ENCODE measurements around the gene BICD2. TPM values are rescaled to one million over a fixed set of nuclear protein-coding genes. Genes with fewer than 3 reads are reported as not detected.

The BICD2 gene
- total RNA-seq, 1 donor from 2014 or later = 29.2 TPM

GRCh38 chr9:92710368-92710767 is 54.3 kb downstream of the BICD2 start:
- Histone ChIP-seq H3K27me3 (ENCODE audit: control insufficient read depth in 3 of 3, insufficient read depth in 3 of 3, low read length in 3 of 3) (no peaks in the 10 kb centered on the region), H3K36me3 (ENCODE audit: control insufficient read depth in 3 of 3, insufficient read depth in 3 of 3, low read length in 3 of 3) (peaks cover 35 to 47% (median 44%) of the 10 kb centered on the region in 3 donors), H3K4me3 (ENCODE audit: low read length in 3 of 3) (no peak overlapping the region), H3K27ac (ENCODE audit: low read depth, low read length) (no peak overlapping the region), H3K9me3 (ENCODE audit: control insufficient read depth in 3 of 3, low read length in 3 of 3) (no peaks in the 10 kb centered on the region), H3K9ac (ENCODE audit: low read depth in 1 of 3, low read length in 3 of 3) (no peak overlapping the region), H3K4me1 (ENCODE audit: control insufficient read depth in 3 of 3, insufficient read depth in 3 of 3, low read length in 3 of 3) (peaks cover 0 to 3% (median 0%) of the 10 kb centered on the region in 3 donors)

- H3K4me3 ChIP-seq (ENCODE audit: low read length in 3 of 3) = no peak overlapping the region
- H3K9me3 ChIP-seq (ENCODE audit: control insufficient read depth in 3 of 3, low read length in 3 of 3) = no peaks in the 10 kb centered on the region
- H3K4me1 ChIP-seq (ENCODE audit: control insufficient read depth in 3 of 3, insufficient read depth in 3 of 3, low read length in 3 of 3) = peaks cover 0 to 3% (median 0%) of the 10 kb centered on the region in 3 donors
- no peak overlapping the region for H3K9ac ChIP-seq (ENCODE audit: low read depth in 1 of 3, low read length in 3 of 3)
- no peaks in the 10 kb centered on the region for H3K27me3 ChIP-seq (ENCODE audit: control insufficient read depth in 3 of 3, insufficient read depth in 3 of 3, low read length in 3 of 3)
- H3K27ac ChIP-seq (ENCODE audit: low read depth, low read length) = no peak overlapping the region
- H3K36me3 ChIP-seq (ENCODE audit: control insufficient read depth in 3 of 3, insufficient read depth in 3 of 3, low read length in 3 of 3) = peaks cover 31 to 42% (median 40%) of the 10 kb centered on the region in 3 donors
These were observed 54.7 kb downstream of the BICD2 start for GRCh38 chr9:92709954-92710353.

- peaks cover 24 to 35% (median 33%) of the 10 kb centered on the region in 3 donors for H3K36me3 ChIP-seq (ENCODE audit: control insufficient read depth in 3 of 3, insufficient read depth in 3 of 3, low read length in 3 of 3)
- H3K9ac ChIP-seq (ENCODE audit: low read depth in 1 of 3, low read length in 3 of 3) = no peak overlapping the region
- peaks cover 0 to 3% (median 0%) of the 10 kb centered on the region in 3 donors for H3K4me1 ChIP-seq (ENCODE audit: control insufficient read depth in 3 of 3, insufficient read depth in 3 of 3, low read length in 3 of 3)
- H3K4me3 ChIP-seq (ENCODE audit: low read length in 3 of 3) = no peak overlapping the region
- no peaks in the 10 kb centered on the region for H3K27me3 ChIP-seq (ENCODE audit: control insufficient read depth in 3 of 3, insufficient read depth in 3 of 3, low read length in 3 of 3)
- H3K27ac ChIP-seq (ENCODE audit: low read depth, low read length) = no peak overlapping the region
- H3K9me3 ChIP-seq (ENCODE audit: control insufficient read depth in 3 of 3, low read length in 3 of 3) = no peaks in the 10 kb centered on the region
These were observed 55.4 kb downstream of the BICD2 start for GRCh38 chr9:92709240-92709639.

- Histone ChIP-seq H3K27me3 (ENCODE audit: control insufficient read depth in 3 of 3, insufficient read depth in 3 of 3, low read length in 3 of 3) (no peaks in the 10 kb centered on the region), H3K9ac (ENCODE audit: low read depth in 1 of 3, low read length in 3 of 3) (no peak overlapping the region), H3K4me1 (ENCODE audit: control insufficient read depth in 3 of 3, insufficient read depth in 3 of 3, low read length in 3 of 3) (peaks cover 0 to 3% (median 0%) of the 10 kb centered on the region in 3 donors)
These were observed 57.1 kb downstream of the BICD2 start for GRCh38 chr9:92707530-92707929.

GRCh38 chr9:92706218-92706940 is 58.3 kb downstream of the BICD2 start:
- Histone ChIP-seq H3K27ac (ENCODE audit: low read depth, low read length) (no peak overlapping the region), H3K9me3 (ENCODE audit: control insufficient read depth in 3 of 3, low read length in 3 of 3) (no peaks in the 10 kb centered on the region), H3K27me3 (ENCODE audit: control insufficient read depth in 3 of 3, insufficient read depth in 3 of 3, low read length in 3 of 3) (no peaks in the 10 kb centered on the region), H3K4me3 (ENCODE audit: low read length in 3 of 3) (no peak overlapping the region), H3K9ac (ENCODE audit: low read depth in 1 of 3, low read length in 3 of 3) (no peak overlapping the region), H3K36me3 (ENCODE audit: control insufficient read depth in 3 of 3, insufficient read depth in 3 of 3, low read length in 3 of 3) (peaks cover 5 to 17% (median 14%) of the 10 kb centered on the region in 3 donors), H3K4me1 (ENCODE audit: control insufficient read depth in 3 of 3, insufficient read depth in 3 of 3, low read length in 3 of 3) (no peaks in the 10 kb centered on the region)

More at GRCh38 chr9:92707530-92707929, 57.1 kb downstream of the BICD2 start:
- H3K4me3 ChIP-seq (ENCODE audit: low read length in 3 of 3) = no peak overlapping the region
- no peak overlapping the region for H3K27ac ChIP-seq (ENCODE audit: low read depth, low read length)
- no peaks in the 10 kb centered on the region for H3K9me3 ChIP-seq (ENCODE audit: control insufficient read depth in 3 of 3, low read length in 3 of 3)
- H3K36me3 ChIP-seq (ENCODE audit: control insufficient read depth in 3 of 3, insufficient read depth in 3 of 3, low read length in 3 of 3) = peaks cover 9 to 19% (median 19%) of the 10 kb centered on the region in 3 donors

- Histone ChIP-seq H3K9ac (ENCODE audit: low read depth in 1 of 3, low read length in 3 of 3) (no peak overlapping the region), H3K4me3 (ENCODE audit: low read length in 3 of 3) (no peak overlapping the region), H3K27me3 (ENCODE audit: control insufficient read depth in 3 of 3, insufficient read depth in 3 of 3, low read length in 3 of 3) (no peaks in the 10 kb centered on the region), H3K4me1 (ENCODE audit: control insufficient read depth in 3 of 3, insufficient read depth in 3 of 3, low read length in 3 of 3) (no peaks in the 10 kb centered on the region), H3K27ac (ENCODE audit: low read depth, low read length) (no peak overlapping the region), H3K36me3 (ENCODE audit: control insufficient read depth in 3 of 3, insufficient read depth in 3 of 3, low read length in 3 of 3) (peaks cover under 1 to 4% (median 3%) of the 10 kb centered on the region in 3 donors), H3K9me3 (ENCODE audit: control insufficient read depth in 3 of 3, low read length in 3 of 3) (no peaks in the 10 kb centered on the region)
These were observed 60.1 kb downstream of the BICD2 start for GRCh38 chr9:92704528-92704927.

GRCh38 chr9:92696619-92697018 is 68.0 kb downstream of the BICD2 start:
- Histone ChIP-seq H3K27me3 (ENCODE audit: control insufficient read depth in 3 of 3, insufficient read depth in 3 of 3, low read length in 3 of 3) (no peaks in the 10 kb centered on the region), H3K27ac (ENCODE audit: low read depth, low read length) (no peak overlapping the region), H3K4me1 (ENCODE audit: control insufficient read depth in 3 of 3, insufficient read depth in 3 of 3, low read length in 3 of 3) (no peaks in the 10 kb centered on the region), H3K9ac (ENCODE audit: low read depth in 1 of 3, low read length in 3 of 3) (no peak overlapping the region), H3K36me3 (ENCODE audit: control insufficient read depth in 3 of 3, insufficient read depth in 3 of 3, low read length in 3 of 3) (no peaks in the 10 kb centered on the region), H3K9me3 (ENCODE audit: control insufficient read depth in 3 of 3, low read length in 3 of 3) (peaks cover 0 to 1% (median 0%) of the 10 kb centered on the region in 3 donors), H3K4me3 (ENCODE audit: low read length in 3 of 3) (no peak overlapping the region)

- H3K36me3 ChIP-seq (ENCODE audit: control insufficient read depth in 3 of 3, insufficient read depth in 3 of 3, low read length in 3 of 3) = no peaks in the 10 kb centered on the region
- H3K4me1 ChIP-seq (ENCODE audit: control insufficient read depth in 3 of 3, insufficient read depth in 3 of 3, low read length in 3 of 3) = no peaks in the 10 kb centered on the region
- H3K27me3 ChIP-seq (ENCODE audit: control insufficient read depth in 3 of 3, insufficient read depth in 3 of 3, low read length in 3 of 3) = no peaks in the 10 kb centered on the region
- no peak overlapping the region for H3K4me3 ChIP-seq (ENCODE audit: low read length in 3 of 3)
- H3K27ac ChIP-seq (ENCODE audit: low read depth, low read length) = no peak overlapping the region
- H3K9me3 ChIP-seq (ENCODE audit: control insufficient read depth in 3 of 3, low read length in 3 of 3) = no peaks in the 10 kb centered on the region
- no peak overlapping the region for H3K9ac ChIP-seq (ENCODE audit: low read depth in 1 of 3, low read length in 3 of 3)
These were observed 77.7 kb downstream of the BICD2 start for GRCh38 chr9:92686954-92687353.

- Histone ChIP-seq H3K4me1 (ENCODE audit: control insufficient read depth in 3 of 3, insufficient read depth in 3 of 3, low read length in 3 of 3) (no peaks in the 10 kb centered on the region), H3K27ac (ENCODE audit: low read depth, low read length) (no peak overlapping the region), H3K36me3 (ENCODE audit: control insufficient read depth in 3 of 3, insufficient read depth in 3 of 3, low read length in 3 of 3) (no peaks in the 10 kb centered on the region), H3K9ac (ENCODE audit: low read depth in 1 of 3, low read length in 3 of 3) (no peak overlapping the region), H3K27me3 (ENCODE audit: control insufficient read depth in 3 of 3, insufficient read depth in 3 of 3, low read length in 3 of 3) (peaks cover 0 to 2% (median 0%) of the 10 kb centered on the region in 3 donors), H3K9me3 (ENCODE audit: control insufficient read depth in 3 of 3, low read length in 3 of 3) (no peaks in the 10 kb centered on the region), H3K4me3 (ENCODE audit: low read length in 3 of 3) (no peak overlapping the region)
These were observed 79.6 kb downstream of the BICD2 start for GRCh38 chr9:92685022-92685421.

GRCh38 chr9:92682269-92682668 is 82.4 kb downstream of the BICD2 start:
- H3K36me3 ChIP-seq (ENCODE audit: control insufficient read depth in 3 of 3, insufficient read depth in 3 of 3, low read length in 3 of 3) = no peaks in the 10 kb centered on the region
- H3K4me3 ChIP-seq (ENCODE audit: low read length in 3 of 3) = no peak overlapping the region
- no peak overlapping the region for H3K9ac ChIP-seq (ENCODE audit: low read depth in 1 of 3, low read length in 3 of 3)
- no peaks in the 10 kb centered on the region for H3K4me1 ChIP-seq (ENCODE audit: control insufficient read depth in 3 of 3, insufficient read depth in 3 of 3, low read length in 3 of 3)
- peaks cover 0 to 7% (median 0%) of the 10 kb centered on the region in 3 donors for H3K27me3 ChIP-seq (ENCODE audit: control insufficient read depth in 3 of 3, insufficient read depth in 3 of 3, low read length in 3 of 3)
- no peaks in the 10 kb centered on the region for H3K9me3 ChIP-seq (ENCODE audit: control insufficient read depth in 3 of 3, low read length in 3 of 3)
- H3K27ac ChIP-seq (ENCODE audit: low read depth, low read length) = no peak overlapping the region

Data from skeletal muscle tissue (tissue), 4 donors.